HFF-Myc (cell line): ENCODE results near the gene HIRIP3.

Source experiments
- DNase-seq: peaks from one replicate; pipeline ENCODE4 v3.0.0-alpha.2; 2011; ENCODE audit warnings: low read depth; ENCODE audit errors: extremely low read depth
- H3K4me3 ChIP-seq: replicated peaks from 2 replicates; pipeline ENCODE4 v1.5.1; 2011; ENCODE audit warnings: low read depth, mild to moderate bottlenecking, control low read depth, low read length
- TF ChIP-seq, protein P1 (sequence below): IDR thresholded peaks from 2 replicates; pipeline ENCODE4 v1.5.1; 2012; ENCODE audit warnings: mild to moderate bottlenecking, low read depth, low read length, control low read depth; ENCODE audit errors: missing control alignments

Gene HIRIP3

DNA sequence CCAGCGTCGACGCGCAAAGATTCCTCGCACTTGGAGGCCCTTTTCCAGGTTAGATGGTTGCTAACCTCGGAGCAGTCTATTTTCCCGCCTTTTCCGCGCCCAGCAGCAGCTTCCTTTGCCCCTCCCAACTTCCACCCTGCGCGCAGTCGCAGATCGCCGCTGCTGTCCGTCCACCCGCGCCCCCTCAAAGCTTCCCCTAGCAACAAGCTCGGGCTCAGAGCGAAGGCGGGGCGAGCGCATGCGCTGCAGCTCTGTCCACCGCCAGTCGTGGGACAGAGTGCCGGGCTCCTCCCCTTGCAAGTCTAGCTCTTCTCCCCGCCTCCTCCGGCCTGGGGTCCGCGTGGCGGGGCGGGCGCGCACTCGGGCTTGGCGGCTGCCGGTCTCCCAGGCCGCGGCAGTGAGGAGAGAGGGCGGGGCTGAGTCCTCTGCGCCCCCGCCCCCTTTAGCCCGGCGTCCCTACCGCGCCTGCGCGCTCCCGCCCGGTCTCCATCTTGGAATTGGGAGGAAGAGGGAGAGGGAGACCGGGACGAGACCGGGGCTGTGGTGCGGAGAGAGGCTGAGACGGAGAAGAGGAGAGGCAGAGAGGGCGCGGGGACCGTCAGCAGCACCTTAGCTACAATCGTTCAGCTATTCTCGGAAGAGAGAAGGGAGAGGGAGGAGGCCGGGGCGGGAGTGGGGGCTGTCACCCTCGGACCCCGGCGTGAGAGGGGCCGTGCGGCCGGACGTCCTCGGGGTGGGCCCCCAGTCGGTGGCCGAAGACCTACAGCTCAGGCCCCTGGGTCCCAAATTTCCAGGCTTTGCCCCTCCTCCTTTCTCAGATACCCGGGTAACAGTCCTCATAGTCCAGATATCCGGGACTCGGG lies 21.8 kb downstream of the HIRIP3 start, which contains the start of gene TAOK2:
Gene TAOK2, plus strand, starts transcription at position 485 of the 863 bp plus-strand sequence. CDS start 3,905 bp downstream, outside the sequence.
- H3K4me3 ChIP-seq, result peak within 1 kb of the TSS; percentile 95
- DNase-seq, result peak; percentile 96
- TF ChIP-seq, protein P1, sequence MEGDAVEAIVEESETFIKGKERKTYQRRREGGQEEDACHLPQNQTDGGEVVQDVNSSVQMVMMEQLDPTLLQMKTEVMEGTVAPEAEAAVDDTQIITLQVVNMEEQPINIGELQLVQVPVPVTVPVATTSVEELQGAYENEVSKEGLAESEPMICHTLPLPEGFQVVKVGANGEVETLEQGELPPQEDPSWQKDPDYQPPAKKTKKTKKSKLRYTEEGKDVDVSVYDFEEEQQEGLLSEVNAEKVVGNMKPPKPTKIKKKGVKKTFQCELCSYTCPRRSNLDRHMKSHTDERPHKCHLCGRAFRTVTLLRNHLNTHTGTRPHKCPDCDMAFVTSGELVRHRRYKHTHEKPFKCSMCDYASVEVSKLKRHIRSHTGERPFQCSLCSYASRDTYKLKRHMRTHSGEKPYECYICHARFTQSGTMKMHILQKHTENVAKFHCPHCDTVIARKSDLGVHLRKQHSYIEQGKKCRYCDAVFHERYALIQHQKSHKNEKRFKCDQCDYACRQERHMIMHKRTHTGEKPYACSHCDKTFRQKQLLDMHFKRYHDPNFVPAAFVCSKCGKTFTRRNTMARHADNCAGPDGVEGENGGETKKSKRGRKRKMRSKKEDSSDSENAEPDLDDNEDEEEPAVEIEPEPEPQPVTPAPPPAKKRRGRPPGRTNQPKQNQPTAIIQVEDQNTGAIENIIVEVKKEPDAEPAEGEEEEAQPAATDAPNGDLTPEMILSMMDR, result no peak

DNA sequence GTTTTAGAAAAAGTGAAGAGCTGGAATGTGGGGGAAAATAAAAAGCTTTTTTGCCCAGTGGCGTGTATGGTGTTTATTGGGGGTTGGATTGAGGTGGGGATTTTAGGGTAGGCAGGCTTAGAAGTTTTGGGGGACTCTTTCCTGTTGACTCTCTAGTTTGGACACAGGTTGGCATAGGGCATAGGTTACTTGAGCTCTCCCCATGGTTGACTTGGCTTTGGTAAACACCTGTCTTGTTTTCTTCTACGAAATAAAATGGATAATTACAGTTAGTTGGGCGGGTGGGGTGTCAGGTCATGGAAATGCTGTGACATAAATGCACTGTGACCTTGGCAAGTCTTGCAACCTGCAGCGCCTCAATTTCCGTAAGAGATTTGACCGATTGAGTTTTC lies 22.4 kb downstream of the HIRIP3 start:
- no peak overlapping the region for H3K4me3 ChIP-seq
- DNase-seq, result no peak
- TF ChIP-seq, protein P1, result no peak

DNA sequence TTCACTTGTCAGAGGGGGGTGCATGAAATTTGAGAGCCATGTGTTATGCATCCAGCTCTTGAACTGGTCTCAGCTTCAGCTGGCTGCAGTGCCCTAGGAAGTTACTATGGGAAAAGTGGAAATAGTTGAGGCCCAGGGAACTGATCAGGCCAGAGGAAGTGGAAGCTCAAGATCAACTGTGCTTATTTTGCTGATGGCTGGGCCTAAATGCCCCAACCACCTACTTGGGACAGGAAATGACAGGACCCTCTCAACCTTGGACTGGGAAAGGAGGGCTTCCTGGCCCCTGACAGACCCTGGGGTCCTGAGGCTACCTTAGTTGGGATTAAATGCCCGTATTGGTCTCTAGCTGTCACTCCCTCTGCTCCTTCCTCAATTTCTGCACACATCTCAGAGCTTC lies 22.9 kb downstream of the HIRIP3 start:
- no peak for DNase-seq
- TF ChIP-seq, protein P1, result no peak

DNA sequence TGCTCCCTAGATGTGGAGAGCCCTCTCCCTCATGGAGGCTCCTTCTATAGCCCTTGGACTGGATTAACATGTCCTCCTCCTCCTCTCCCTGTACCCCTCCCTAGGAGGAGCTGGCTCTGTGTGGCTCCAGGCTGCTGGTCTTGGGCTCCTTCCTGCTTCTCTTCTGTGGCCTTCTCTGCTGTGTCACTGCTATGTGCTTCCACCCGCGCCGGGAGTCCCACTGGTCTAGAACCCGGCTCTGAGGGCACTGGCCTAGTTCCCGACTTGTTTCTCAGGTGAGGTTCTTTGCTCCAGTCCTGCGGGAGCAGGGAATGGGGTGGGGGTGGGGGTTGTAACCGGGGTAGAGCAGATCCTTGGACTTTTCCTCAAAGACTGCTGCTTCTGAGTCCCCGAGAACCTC lies 24.1 kb downstream of the HIRIP3 start:
- TF ChIP-seq, protein P1, result no peak
- H3K4me3 ChIP-seq, result no peak overlapping the region
- no peak for DNase-seq

More for the DNA sequence above, 22.9 kb downstream of the HIRIP3 start:
- H3K4me3 ChIP-seq, result no peak overlapping the region

DNA sequence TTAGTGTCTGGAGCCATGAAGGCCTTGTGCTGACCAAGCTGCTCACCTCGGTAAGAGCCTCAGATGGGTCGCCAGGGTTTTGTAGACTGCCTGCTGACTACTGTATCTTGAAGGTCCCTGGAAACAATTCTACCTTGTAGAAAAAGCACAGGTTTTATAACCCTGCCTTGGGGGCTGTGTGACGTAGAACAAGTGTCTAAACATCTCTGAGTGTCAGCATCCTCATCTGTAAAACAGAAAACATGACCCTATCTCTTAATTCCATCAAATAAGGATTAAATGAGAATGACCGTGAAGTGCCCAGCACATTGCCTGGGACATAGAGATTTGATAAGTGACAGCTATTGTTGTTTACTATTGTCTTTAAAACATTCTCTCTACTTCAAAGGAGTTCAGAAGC lies 27.2 kb downstream of the HIRIP3 start:
- TF ChIP-seq, protein P1, result no peak
- no peak for DNase-seq
- no peak overlapping the region for H3K4me3 ChIP-seq

DNA sequence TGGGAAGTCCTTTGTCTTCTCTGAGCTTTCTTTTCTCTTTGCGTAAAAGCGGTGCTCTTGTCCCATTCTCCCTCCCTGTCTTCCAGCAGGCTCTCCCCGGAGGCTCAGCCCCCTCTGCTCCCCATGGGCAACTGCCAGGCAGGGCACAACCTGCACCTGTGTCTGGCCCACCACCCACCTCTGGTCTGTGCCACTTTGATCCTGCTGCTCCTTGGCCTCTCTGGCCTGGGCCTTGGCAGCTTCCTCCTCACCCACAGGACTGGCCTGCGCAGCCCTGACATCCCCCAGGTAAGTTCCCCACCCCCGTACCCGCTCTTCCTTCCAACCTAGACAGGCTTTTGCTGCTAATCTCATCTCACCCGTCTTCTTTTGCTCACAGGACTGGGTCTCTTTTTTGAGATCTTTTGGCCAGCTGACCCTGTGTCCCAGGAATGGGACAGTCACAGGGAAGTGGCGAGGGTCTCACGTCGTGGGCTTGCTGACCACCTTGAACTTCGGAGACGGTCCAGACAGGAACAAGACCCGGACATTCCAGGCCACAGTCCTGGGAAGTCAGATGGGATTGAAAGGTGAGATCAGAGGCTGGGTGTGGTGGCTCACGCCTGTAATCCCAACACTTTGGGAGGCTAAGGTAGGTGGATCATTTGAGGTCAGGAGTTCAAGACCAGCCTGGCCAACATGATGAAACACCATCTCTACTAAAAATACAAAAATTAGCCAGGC lies 32.2 kb downstream of the HIRIP3 start:
- TF ChIP-seq, protein P1, result no peak
- H3K4me3 ChIP-seq, result peak overlapping the region; percentile 63
- no peak for DNase-seq
